Limb (tissue), 2 donors: ENCODE measurements around the gene PIP4K2A.

Experiments used
- DNase-seq, 2 donors: peaks; one replicate each; pipeline ENCODE4 v3.0.0-alpha.2; 2016; ENCODE audit errors: extremely low spot score in 2 of 2

Gene PIP4K2A

GRCh38 chr10:22640359-22640758 is 74.0 kb downstream of the PIP4K2A start:
- no peak for DNase-seq

GRCh38 chr10:22638863-22639262 is 75.5 kb downstream of the PIP4K2A start:
- no peak for DNase-seq

GRCh38 chr10:22637491-22637890 is 76.9 kb downstream of the PIP4K2A start:
- no peak for DNase-seq

- DNase-seq, result no peak
Observed at GRCh38 chr10:22635650-22636049, 78.7 kb downstream of the PIP4K2A start.

GRCh38 chr10:22634606-22635459 is 79.5 kb downstream of the PIP4K2A start:
- no peak for DNase-seq

GRCh38 chr10:22634093-22634492 is 80.3 kb downstream of the PIP4K2A start:
- no peak for DNase-seq

- DNase-seq, result no peak
Observed at GRCh38 chr10:22633528-22633927, 80.8 kb downstream of the PIP4K2A start.

- DNase-seq, result no peak
Observed at GRCh38 chr10:22633106-22633505, 81.3 kb downstream of the PIP4K2A start.

GRCh38 chr10:22631646-22632278 is 82.6 kb downstream of the PIP4K2A start:
- no peak for DNase-seq

- DNase-seq, result no peak
Observed at GRCh38 chr10:22631185-22631584, 83.2 kb downstream of the PIP4K2A start.

GRCh38 chr10:22630234-22631174 is 83.9 kb downstream of the PIP4K2A start:
- DNase-seq, result no peak

GRCh38 chr10:22629852-22630233 is 84.5 kb downstream of the PIP4K2A start:
- no peak for DNase-seq

- no peak for DNase-seq
Observed at GRCh38 chr10:22629126-22629525, 85.3 kb downstream of the PIP4K2A start.

- no peak for DNase-seq
Observed at GRCh38 chr10:22628309-22628708, 86.1 kb downstream of the PIP4K2A start.

GRCh38 chr10:22626784-22627183 is 87.6 kb downstream of the PIP4K2A start:
- no peak for DNase-seq

- DNase-seq, result no peak
Observed at GRCh38 chr10:22625516-22626290, 88.7 kb downstream of the PIP4K2A start.

GRCh38 chr10:22624287-22624738 is 90.1 kb downstream of the PIP4K2A start:
- DNase-seq, result no peak

GRCh38 chr10:22623633-22624253 is 90.6 kb downstream of the PIP4K2A start:
- DNase-seq, result no peak

GRCh38 chr10:22622242-22622806 is 92.1 kb downstream of the PIP4K2A start:
- DNase-seq, result no peak

GRCh38 chr10:22621726-22622125 is 92.7 kb downstream of the PIP4K2A start:
- no peak for DNase-seq
